ENCODE results near the gene POLD1. TPM values are rescaled to one million over a fixed set of nuclear protein-coding genes. Genes with fewer than 3 reads are reported as not detected.

The POLD1 gene
- total and polyA plus RNA-seq, 2 of the 13 experiments (the other 11 are each of a cell fraction or from before 2014, with no cell fraction given): 17.4 to 54.0 TPM

DNA sequence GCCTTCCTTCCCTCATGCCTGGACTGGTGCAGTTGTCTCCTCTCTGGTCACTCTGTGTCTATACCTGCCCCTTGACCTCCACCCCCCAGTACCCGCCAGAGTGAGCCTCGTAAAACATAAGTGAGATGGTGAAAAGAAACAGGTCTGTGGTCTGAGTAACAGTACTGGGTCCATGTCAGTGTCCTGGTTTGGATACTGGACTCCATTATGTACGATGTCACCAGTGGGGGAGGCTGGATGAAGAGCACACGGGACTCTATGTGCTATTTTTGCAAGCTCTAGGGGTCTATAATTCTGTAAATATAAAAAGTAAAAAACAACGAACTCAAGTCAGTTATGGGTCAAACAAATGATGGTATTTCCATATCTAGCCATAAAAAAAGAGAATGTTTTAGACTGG, 62.9 kb downstream of the POLD1 start (continued):
- TF ChIP-seq SKIL (CRISPR knock-in tag; IDR thresholded peaks at IDR 0.05; ENCODE audit: borderline replicate concordance) (no peak), ZHX2 (IDR thresholded peaks at IDR 0.05; ENCODE audit: low read depth) (no peak), ZHX2 (CRISPR knock-in tag; IDR thresholded peaks at IDR 0.05; ENCODE audit: borderline replicate concordance) (no peak), MEF2D (CRISPR knock-in tag; IDR thresholded peaks at IDR 0.05) (no peak), ZNF329 (CRISPR knock-in tag; IDR thresholded peaks at IDR 0.05; ENCODE audit: low read depth) (no peak), FOXO1 (CRISPR knock-in tag; IDR thresholded peaks at IDR 0.05) (no peak)
- TF ChIP-seq, protein P1, sequence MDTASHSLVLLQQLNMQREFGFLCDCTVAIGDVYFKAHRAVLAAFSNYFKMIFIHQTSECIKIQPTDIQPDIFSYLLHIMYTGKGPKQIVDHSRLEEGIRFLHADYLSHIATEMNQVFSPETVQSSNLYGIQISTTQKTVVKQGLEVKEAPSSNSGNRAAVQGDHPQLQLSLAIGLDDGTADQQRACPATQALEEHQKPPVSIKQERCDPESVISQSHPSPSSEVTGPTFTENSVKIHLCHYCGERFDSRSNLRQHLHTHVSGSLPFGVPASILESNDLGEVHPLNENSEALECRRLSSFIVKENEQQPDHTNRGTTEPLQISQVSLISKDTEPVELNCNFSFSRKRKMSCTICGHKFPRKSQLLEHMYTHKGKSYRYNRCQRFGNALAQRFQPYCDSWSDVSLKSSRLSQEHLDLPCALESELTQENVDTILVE (CRISPR knock-in tag; IDR thresholded peaks at IDR 0.05): no peak

All from HepG2 (cell line).